ENCODE data around the gene GMPR.

Gene GMPR

DNA sequence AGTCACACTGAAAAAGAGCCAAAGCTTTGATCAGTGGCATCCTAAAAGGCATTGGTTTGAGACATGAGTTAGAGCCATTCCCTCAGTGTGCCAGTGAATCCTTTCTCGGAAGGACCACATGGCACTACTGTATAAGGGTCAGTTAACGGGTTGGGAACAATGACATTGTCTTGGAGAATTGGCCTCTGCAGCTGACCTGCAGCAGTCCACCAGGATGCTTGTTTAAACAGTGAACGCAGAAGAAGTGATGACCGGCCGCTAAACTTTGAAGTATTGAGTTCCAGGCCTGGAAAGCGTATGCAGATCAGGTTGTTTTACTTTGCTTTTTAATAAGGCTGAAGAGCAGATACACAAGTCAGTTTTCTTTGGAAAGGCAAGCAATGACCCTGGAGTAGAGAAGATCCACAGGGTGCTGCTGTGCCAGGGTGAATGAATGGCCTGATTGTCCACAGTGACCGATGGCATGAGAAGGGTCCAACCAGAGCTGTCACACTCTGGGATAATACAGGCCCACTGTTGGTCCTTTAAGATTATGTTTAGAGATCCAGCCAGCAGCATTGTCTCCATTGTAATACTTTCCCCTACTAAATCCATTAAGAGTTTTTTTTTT, 57.8 kb downstream of the GMPR start:
- in situ Hi-C loops (cut with HindIII; ENCODE audit: low sequenced_read_pairs), result no loop called here

DNA sequence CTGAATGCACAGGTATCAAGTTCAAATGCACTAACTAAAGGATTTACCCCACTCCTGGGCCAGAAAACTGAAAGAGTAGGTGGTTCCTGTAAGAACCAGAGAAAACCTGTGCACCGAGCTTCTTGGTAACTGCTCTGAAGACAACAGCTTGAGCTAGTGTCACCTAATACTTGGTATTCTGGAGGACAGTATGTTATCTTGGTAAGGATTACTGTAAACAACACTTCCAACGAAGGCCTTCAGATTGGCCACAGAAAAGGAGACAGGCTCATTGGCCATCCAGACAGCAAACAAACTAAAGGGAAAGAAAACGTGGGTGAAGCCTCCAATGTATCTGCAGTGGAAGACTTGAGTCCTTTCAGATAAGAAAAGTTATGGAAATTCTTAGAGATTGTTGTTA, 61.5 kb downstream of the GMPR start:
- in situ Hi-C loops (cut with HindIII; ENCODE audit: low sequenced_read_pairs), result no loop called here

DNA sequence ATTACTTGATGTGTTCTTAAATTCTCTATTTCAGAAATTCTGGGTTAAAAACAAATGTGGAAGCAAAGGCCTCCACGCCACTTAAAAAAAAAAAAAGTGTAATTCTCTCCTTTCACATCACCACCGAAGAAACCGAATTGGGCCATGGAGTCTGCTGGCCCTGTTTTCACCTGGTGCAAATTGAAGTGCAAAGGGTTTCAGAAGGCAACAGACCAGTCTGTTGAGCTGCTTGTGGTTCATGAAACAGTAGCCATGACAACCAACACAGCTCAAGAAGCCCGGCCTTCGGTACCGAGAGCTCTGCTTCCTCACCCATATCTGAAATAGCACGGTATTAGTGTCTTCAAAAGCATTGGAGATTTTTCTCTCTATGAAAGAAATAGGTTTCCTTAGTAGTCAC, 63.1 kb downstream of the GMPR start:
- in situ Hi-C loops (cut with HindIII; ENCODE audit: low sequenced_read_pairs), result no loop called here

DNA sequence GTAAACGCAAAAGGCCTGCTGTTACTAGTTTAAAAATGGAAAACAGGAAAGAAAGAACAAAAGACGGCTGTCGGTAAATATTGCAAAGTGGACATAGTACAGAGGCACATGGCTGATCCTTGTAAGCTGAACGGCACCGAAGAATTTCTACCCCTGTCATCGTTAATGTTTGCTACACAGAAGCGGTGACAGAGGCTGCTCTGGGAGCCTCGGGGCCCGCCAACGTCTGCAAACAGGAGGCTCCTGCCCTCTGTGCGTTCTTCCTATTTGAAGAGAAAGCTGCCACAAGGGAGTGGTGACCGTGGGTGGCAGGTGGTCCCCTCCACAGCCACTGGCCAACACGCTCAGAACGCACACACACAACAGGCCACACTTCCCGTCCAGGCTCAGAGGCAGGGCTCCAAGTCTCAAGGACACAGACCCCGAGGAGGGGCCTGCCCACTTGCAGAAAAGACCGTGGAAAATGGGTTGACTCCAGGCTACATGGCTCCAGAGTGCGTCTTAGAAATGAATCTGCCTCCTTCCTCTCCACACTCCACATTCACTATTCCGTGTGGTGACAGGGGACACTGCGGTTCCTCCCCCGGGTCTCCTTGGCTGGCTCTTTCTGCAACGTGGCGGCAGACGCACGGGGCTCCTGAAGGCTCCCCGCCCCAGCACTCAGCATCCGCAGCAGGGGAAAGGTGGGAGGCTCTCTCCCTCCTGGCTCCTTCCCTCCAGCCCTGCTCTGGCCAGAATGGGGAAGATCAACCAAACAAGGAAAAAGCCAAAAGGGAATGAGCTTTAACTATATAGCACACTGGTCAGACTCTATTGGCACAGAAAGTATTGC, 64.5 kb downstream of the GMPR start:
- in situ Hi-C loops (cut with HindIII; ENCODE audit: low sequenced_read_pairs), result no loop called here

DNA sequence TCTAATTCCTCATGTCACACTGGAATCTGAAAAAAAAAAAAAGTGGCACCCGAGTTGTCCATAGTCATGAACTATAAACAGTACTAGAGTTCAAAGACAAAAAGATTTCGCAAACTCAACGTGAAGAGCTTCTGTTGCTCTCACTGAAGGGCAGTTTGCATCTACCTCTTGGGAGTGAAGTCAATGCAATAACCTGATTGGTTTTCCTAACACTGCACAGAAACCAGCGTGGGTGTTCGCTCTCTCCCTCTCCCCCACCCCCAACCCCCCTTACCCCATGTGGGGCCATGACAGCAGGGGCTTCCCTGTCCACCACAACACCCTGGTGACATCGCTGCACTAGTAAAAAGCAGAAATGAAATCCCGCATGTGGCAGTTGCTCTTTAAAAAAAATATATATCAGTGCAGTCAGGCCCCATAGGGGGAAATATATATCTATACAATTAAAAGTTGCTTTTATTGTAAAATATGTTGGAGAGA, 66.9 kb downstream of the GMPR start:
- in situ Hi-C loops (cut with HindIII; ENCODE audit: low sequenced_read_pairs), result no loop called here

DNA sequence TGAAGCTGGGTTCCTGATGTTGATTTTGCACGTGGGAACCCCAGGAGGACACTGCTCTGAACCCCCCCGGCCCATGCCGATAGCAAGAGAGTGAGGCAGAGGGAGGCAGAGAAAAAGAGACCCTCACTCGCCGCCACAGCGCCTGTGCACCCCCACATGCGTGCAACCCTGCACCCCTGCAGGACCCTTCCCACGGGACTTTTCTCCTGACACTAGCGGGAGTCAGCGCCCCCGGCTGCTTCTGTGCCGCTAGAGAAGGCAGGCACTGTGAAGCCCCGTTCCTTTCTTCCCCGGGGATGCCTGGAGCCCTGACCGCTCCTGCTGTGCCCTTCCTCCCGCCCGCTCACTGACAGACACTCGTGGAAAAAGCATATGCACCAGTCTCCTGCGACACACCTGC, 67.4 kb downstream of the GMPR start:
- in situ Hi-C loops (cut with HindIII; ENCODE audit: low sequenced_read_pairs), result no loop called here

DNA sequence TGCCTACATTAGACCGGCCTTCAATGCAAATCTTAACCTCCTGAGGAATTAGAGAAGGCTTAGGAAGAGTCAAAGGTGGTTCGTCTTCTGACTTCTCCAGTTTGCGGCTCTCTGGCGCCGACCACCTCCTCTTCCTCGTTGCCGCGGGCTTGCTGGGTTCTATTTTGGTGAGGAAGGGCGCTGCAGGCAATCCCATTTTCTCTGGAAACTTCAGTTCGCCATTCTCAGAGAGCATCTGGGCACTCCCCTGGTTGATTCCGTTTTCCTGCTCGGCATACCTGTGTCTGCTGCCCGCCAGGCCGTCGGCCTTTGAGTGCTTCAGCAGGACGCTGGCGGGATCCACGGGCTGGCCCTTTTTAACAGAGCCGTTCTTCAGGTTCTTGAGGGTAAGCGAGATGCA, 67.9 kb downstream of the GMPR start:
- in situ Hi-C loops (cut with HindIII; ENCODE audit: low sequenced_read_pairs), result no loop called here

DNA sequence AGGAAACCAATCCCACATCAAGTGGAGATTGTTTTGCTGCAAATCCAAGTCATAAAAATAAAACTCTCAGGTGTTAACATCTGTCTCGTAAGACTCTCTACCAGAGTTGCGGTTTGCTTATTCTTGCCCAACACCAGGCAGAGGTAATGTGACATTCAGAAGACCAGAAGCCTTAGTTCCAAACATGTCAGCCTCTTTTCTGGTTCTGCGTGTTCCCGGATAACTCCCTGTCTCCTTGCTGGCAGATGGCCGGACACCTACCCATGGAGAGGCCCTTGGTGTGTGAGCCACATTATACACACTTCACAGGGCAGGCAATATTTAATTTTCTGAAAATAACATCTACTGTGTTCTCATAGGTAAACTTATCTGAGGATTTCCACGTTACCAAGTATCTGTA, 73.4 kb downstream of the GMPR start:
- in situ Hi-C loops (cut with HindIII; ENCODE audit: low sequenced_read_pairs), result no loop called here

DNA sequence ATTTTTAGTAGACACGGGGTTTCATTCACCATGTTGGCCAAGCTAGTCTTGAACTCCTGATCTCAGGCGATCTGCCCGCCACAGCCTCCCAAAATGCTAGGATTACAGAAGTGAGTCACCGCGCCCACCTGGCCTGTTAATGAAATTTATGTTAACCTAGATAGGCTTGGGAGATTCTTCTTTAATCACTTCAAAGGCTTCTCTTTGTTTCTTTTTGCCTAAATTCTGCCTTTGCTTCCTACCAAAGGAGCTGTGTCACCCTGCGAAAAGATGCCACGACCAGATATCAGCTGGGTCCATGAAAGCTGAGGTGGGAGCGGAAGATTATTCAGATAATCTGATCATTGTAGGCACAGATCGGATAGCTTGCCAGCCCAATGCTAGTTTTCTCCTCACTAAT, 75.3 kb downstream of the GMPR start:
- in situ Hi-C loops (cut with HindIII; ENCODE audit: low sequenced_read_pairs), result no loop called here

DNA sequence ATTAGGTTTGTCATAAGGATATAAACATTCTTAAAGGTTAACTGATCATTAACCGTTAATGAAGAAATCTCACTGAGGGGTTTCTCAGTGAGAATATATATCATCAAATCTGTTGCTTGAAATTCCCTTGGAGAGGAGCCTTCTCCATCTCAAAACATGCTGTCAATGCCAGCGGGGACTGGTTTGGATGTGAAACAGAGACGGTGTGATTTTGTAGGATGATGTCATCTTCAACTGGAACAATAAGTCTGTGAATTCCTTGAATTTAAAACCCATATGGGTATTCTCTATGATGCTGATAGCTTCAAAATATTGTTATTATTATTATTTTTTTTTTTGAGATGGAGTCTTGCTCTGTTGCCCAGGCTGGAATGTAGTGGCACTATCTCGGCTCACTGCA, 75.9 kb downstream of the GMPR start:
- in situ Hi-C loops (cut with HindIII; ENCODE audit: low sequenced_read_pairs), result no loop called here

DNA sequence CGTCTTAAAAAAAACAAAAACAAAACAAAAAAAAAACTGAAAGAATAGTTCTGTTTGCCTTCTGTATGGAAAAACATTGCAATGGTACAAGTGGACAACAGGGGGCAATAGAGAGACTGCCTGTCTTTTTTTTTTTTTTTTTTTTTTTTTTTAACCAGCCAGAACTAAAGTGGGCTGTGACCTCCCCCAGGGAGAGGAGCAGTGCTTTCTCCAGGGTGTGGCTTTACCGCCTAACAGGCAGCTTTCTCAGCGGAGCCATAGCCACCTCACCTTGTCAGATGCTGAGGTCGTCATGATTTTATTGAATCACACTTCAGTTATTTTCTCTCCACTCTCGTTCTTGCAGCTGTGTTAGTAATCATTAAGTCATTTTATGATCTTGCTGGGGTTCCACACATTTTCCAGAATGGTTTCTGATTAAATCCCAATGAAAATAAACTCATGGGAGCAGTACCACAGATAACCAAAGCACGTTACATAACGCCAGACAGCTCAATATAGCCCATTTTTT, 78.4 kb downstream of the GMPR start:
- in situ Hi-C loops (cut with HindIII; ENCODE audit: low sequenced_read_pairs), result no loop called here

DNA sequence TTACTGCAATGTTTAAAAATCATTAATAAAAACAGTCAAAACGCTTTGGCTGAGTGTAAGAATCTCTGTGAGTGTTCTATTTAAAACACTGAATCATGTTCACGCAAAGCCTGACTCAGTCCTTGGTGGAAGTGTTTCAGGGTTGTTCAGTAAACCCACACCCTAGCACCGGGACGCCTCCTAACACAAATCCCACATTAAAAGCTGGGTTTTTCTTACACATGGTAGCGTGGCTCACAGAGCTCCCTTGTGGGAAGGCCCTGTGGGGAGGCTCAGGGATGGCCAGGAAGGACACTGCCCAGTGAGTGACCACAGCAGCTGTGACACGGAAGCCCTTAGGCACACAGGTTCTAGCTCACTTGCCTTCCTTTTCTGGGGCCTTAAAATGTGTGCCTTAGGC, 80.2 kb downstream of the GMPR start:
- in situ Hi-C loops (cut with HindIII; ENCODE audit: low sequenced_read_pairs), result no loop called here

DNA sequence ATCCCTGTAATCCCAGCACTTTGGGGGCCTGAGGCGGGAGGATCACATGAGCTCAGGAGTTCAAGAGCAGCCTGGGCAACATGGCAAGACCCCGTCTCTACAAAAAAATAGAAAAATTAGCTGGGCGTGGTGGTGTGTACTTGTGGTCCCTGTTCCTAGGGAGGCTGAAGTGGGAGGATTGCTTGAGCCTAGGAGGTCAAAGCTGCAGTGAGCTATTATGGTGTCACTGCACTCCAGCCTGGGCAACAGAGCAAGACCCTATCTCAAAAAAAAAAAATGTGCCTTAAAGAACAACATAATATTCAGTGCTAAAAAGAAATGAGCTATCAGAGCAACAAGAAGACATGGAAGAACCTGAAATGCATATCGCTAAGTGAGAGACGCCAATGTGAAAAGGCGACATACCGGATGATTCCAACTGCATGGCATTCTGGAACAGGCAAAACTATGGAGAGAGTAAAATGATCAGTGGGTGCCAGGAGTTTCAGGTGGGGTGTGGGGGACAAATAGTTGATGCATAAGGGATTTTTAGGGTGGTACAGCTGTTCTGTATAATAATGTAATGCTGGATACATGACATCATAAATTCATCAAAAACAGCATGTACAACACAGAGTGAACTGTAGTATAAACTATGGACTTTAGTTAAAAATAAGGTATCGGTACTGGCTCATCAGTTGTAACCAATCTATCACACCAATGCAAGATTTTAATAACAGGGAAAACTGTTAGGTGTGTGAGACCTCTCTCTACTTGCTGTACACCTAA, 80.8 kb downstream of the GMPR start:
- in situ Hi-C loops (cut with HindIII; ENCODE audit: low sequenced_read_pairs), result no loop called here

DNA sequence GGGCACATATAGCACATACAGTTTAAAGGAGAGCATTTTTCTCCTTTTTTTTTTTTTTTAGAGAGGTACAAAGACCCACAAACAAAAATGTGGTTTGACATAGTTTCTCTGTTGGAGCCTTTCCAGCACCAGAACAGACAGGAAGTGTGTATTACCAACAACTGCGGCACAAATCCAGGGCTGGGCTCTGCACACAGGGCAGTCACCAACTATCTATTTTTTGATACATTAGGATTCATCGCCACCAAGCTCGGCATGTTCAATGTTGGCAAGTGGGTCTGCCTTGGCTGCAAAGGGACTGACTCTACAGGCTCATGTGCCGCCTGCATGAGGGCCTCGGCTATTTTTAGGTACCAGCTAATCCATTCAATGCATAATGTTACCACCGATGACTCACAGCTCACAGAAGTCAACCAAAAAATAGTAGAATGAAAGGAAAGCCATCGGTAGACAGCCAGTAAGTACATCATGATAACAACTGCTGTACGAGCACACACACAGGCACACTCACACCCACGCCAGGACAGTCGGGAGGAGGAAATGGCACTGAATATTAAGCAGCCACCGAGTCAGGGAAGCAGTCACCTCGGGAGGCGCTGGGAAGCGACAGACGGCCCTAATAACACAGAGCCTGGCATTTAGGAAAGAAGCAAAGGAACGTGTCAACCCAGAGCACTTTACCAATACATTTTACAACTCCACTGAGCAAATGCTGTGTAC, 81.6 kb downstream of the GMPR start:
- in situ Hi-C loops (cut with HindIII; ENCODE audit: low sequenced_read_pairs), result no loop called here

DNA sequence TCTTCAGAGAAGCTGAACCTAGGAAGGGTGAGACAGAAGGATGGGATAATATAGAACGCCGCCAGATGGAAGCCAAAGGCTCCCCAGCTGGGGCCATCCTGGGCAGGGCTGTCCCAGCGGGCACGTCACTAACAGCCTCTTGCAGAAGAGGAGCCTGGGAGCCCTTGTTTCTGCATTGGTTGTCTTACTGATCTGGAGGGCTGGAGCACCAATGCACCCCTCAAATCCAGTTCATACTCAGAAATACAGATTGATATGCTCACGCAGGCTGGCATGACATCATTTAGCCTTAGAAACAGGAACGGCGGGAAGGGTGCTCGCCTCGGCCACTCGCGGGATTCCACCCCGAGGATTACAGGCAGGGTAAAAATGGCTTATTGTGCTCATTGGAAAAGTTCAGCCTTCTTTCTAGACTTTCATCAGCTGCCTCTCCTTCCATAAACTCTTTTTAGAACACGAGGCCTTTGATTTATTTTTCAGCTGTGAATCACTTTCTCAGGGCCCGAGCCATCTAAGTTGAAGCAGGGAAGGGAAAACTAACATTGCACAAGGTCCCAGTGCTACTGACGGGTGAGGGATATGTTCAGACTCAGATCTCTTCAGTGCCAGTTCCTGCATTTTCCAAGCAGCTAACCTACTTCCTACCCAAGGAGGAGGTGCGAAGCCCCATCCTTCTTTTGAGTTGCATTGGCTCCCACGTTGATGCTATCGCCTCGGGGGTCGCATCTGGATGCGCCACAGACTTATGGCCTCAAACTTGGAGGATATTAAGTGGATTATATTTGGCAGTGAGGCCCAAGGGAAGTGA, 82.3 kb downstream of the GMPR start:
- in situ Hi-C loops (cut with HindIII; ENCODE audit: low sequenced_read_pairs), result no loop called here

DNA sequence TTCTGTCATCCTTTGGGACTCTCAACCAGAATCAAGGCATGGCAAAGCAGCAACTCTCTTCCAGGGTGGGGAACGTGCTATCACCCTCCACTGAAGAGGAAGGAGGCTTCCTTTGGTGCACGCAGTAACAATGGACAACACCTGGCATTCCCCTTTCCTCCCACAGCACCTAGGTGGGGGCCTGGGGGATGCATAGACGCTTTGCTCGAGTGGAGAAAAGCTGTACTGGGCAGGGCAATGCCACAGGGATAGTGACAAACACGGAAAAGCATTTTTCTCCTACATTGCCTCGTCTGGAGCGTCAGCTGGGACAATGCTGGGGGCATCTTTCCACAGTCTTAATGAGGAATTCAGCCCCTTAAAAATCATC, 82.9 kb downstream of the GMPR start:
- in situ Hi-C loops (cut with HindIII; ENCODE audit: low sequenced_read_pairs), result no loop called here

DNA sequence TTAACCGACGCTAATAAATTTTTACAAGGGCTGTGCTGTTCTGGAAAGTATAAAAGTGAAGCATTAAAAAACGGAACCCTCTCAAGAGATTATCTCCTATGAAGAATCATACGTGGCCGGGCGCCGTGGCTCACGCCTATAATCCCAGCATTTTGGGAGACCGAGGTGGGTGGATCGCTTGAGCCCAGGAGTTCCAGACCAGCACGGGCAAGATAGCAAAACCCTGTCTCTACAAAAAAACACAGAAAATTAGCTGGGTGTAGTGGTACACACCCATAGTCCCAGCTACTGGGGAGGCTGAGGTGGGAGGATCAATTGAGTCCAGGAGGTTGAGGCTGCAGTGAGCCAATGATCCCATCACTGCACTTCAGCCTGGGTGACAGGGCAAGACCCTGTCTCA, 83.4 kb downstream of the GMPR start:
- in situ Hi-C loops (cut with HindIII; ENCODE audit: low sequenced_read_pairs), result no loop called here

DNA sequence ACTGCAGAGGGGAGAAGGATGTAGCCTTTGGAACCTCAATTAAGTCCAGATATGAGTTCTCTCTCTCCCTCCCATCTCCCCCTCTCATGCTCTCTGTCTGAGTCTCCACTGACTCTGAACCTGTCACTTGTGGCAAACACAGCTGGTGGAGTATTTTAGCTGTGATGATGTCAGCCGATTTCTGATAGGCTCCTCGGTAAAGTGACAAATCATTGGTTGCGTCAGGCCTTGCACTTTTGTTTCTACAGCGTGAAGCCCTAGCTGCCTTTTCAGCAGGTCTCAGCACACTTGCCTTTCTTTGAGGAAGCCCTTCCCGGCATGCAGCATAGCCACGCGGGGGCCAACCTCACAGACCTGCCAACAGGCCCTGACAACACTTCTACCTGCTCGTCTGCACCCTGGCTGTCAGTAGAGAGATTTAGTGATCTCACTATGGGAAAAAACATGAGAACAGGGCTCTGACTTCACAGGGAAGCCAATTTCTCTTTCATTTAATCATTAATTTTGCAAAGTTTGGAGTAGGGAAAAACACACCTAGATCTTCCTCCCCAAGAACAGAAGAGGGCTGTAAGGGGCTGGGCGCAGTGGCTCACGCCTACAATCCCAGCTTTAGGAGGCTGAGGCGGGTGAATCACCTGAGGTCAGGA, 84.4 kb downstream of the GMPR start:
- in situ Hi-C loops (cut with HindIII; ENCODE audit: low sequenced_read_pairs), result no loop called here

DNA sequence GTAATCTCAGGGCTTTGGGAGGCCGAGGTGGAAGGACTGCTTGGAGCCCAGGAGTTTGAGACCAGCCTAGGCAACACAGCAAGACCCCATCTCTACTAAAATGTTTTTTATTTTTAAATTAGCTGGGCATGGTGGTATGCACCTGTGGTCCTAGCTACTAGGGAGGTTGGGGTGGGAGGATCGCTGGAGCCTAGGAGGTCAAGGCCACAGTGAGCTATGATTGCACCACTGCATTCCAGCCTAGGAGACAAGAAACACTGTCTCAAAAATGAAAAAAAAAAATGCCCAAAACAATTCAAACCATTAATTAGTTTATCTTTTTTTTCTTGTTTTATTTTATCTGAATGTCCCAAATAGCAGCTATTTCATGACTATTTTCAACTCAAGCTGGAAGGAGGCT, 85.8 kb downstream of the GMPR start:
- in situ Hi-C loops (cut with HindIII; ENCODE audit: low sequenced_read_pairs), result no loop called here
